ENCODE measurements around the gene OPCML. TPM values are rescaled to one million over a fixed set of nuclear protein-coding genes. Genes with fewer than 3 reads are reported as not detected.

The OPCML gene
- total and polyA plus RNA-seq, 4 donors: 16.6 to 70.3 (median 58.1) TPM

- Histone ChIP-seq H3K27me3 (ENCODE audit: control insufficient read depth, insufficient read depth, low read length) (no peaks in the 10 kb centered on the region), H3K4me3 (ENCODE audit: low read depth, low read length) (no peak overlapping the region), H3K4me1 (ENCODE audit: control insufficient read depth, insufficient read depth, low read length) (peaks cover 13% of the 10 kb centered on the region), H3K9me3 (ENCODE audit: control insufficient read depth, insufficient read depth, low read length) (no peaks in the 10 kb centered on the region), H3K27ac (ENCODE audit: low read depth, low read length) (no peak overlapping the region), H3K36me3 (ENCODE audit: control insufficient read depth, insufficient read depth, low read length) (no peaks in the 10 kb centered on the region)
- DNase-seq (ENCODE audit: low read depth in 4 of 6, low spot score in 6 of 6): no peak
- 92% methylated on average over 2 of the region's 5 CpGs for WGBS (ENCODE audit: insufficient coverage)
These were observed 710.0 kb downstream of the OPCML start for GRCh38 chr11:132822276-132822675.

- DNase-seq (ENCODE audit: low read depth in 4 of 6, low spot score in 6 of 6): peak in 2 of 6 donors; percentile 26 to 78
- Histone ChIP-seq H3K4me1 (ENCODE audit: control insufficient read depth, insufficient read depth, low read length) (peaks cover 13% of the 10 kb centered on the region), H3K27ac (ENCODE audit: low read depth, low read length) (no peak overlapping the region), H3K27me3 (ENCODE audit: control insufficient read depth, insufficient read depth, low read length) (no peaks in the 10 kb centered on the region), H3K4me3 (ENCODE audit: low read depth, low read length) (no peak overlapping the region), H3K36me3 (ENCODE audit: control insufficient read depth, insufficient read depth, low read length) (no peaks in the 10 kb centered on the region), H3K9me3 (ENCODE audit: control insufficient read depth, insufficient read depth, low read length) (no peaks in the 10 kb centered on the region)
- 60% methylated on average over 1 of the region's 4 CpGs for WGBS (ENCODE audit: insufficient coverage)
These were observed 710.8 kb downstream of the OPCML start for GRCh38 chr11:132821499-132821898.

- H3K4me3 ChIP-seq (ENCODE audit: low read depth, low read length): no peak overlapping the region
These were observed 711.3 kb downstream of the OPCML start for GRCh38 chr11:132821014-132821413.

GRCh38 chr11:132818951-132819350 is 713.4 kb downstream of the OPCML start:
- Histone ChIP-seq H3K9me3 (ENCODE audit: control insufficient read depth, insufficient read depth, low read length) (no peaks in the 10 kb centered on the region), H3K27ac (ENCODE audit: low read depth, low read length) (no peak overlapping the region), H3K36me3 (ENCODE audit: control insufficient read depth, insufficient read depth, low read length) (no peaks in the 10 kb centered on the region), H3K4me1 (ENCODE audit: control insufficient read depth, insufficient read depth, low read length) (peaks cover 13% of the 10 kb centered on the region), H3K27me3 (ENCODE audit: control insufficient read depth, insufficient read depth, low read length) (no peaks in the 10 kb centered on the region), H3K4me3 (ENCODE audit: low read depth, low read length) (no peak overlapping the region)
- DNase-seq (ENCODE audit: low read depth in 4 of 6, low spot score in 6 of 6): no peak
- no CpG with 5 or more reads among the region's 1 CpG for WGBS (ENCODE audit: insufficient coverage)

More at GRCh38 chr11:132821014-132821413, 711.3 kb downstream of the OPCML start:
- WGBS (ENCODE audit: insufficient coverage): 43% methylated on average over 1 of the region's 1 CpG
- DNase-seq (ENCODE audit: low read depth in 4 of 6, low spot score in 6 of 6): no peak
- Histone ChIP-seq H3K36me3 (ENCODE audit: control insufficient read depth, insufficient read depth, low read length) (no peaks in the 10 kb centered on the region), H3K4me1 (ENCODE audit: control insufficient read depth, insufficient read depth, low read length) (peaks cover 13% of the 10 kb centered on the region), H3K27me3 (ENCODE audit: control insufficient read depth, insufficient read depth, low read length) (no peaks in the 10 kb centered on the region), H3K9me3 (ENCODE audit: control insufficient read depth, insufficient read depth, low read length) (no peaks in the 10 kb centered on the region), H3K27ac (ENCODE audit: low read depth, low read length) (no peak overlapping the region)

GRCh38 chr11:132817387-132817786 is 714.9 kb downstream of the OPCML start:
- H3K9me3 ChIP-seq (ENCODE audit: control insufficient read depth, insufficient read depth, low read length): no peaks in the 10 kb centered on the region
- WGBS (ENCODE audit: insufficient coverage): no CpG with 5 or more reads among the region's 1 CpG
- no peak overlapping the region for H3K27ac ChIP-seq (ENCODE audit: low read depth, low read length)
- H3K4me1 ChIP-seq (ENCODE audit: control insufficient read depth, insufficient read depth, low read length): peaks cover 13% of the 10 kb centered on the region
- H3K27me3 ChIP-seq (ENCODE audit: control insufficient read depth, insufficient read depth, low read length): no peaks in the 10 kb centered on the region
- no peak for DNase-seq (ENCODE audit: low read depth in 4 of 6, low spot score in 6 of 6)
- no peaks in the 10 kb centered on the region for H3K36me3 ChIP-seq (ENCODE audit: control insufficient read depth, insufficient read depth, low read length)
- no peak overlapping the region for H3K4me3 ChIP-seq (ENCODE audit: low read depth, low read length)

- Histone ChIP-seq H3K36me3 (ENCODE audit: control insufficient read depth, insufficient read depth, low read length) (no peaks in the 10 kb centered on the region), H3K4me1 (ENCODE audit: control insufficient read depth, insufficient read depth, low read length) (no peaks in the 10 kb centered on the region), H3K27ac (ENCODE audit: low read depth, low read length) (no peak overlapping the region), H3K9me3 (ENCODE audit: control insufficient read depth, insufficient read depth, low read length) (no peaks in the 10 kb centered on the region), H3K4me3 (ENCODE audit: low read depth, low read length) (no peak overlapping the region), H3K27me3 (ENCODE audit: control insufficient read depth, insufficient read depth, low read length) (no peaks in the 10 kb centered on the region)
- DNase-seq (ENCODE audit: low read depth in 4 of 6, low spot score in 6 of 6): no peak
- no CpG with 5 or more reads among the region's 2 CpGs for WGBS (ENCODE audit: insufficient coverage)
These were observed 717.9 kb downstream of the OPCML start for GRCh38 chr11:132814410-132814809.

- 93% methylated on average over 2 of the region's 6 CpGs for WGBS (ENCODE audit: insufficient coverage)
- peak in 1 of 6 donors; percentile 37 for DNase-seq (ENCODE audit: low read depth in 4 of 6, low spot score in 6 of 6)
- Histone ChIP-seq H3K9me3 (ENCODE audit: control insufficient read depth, insufficient read depth, low read length) (no peaks in the 10 kb centered on the region), H3K4me3 (ENCODE audit: low read depth, low read length) (no peak overlapping the region), H3K27ac (ENCODE audit: low read depth, low read length) (no peak overlapping the region), H3K27me3 (ENCODE audit: control insufficient read depth, insufficient read depth, low read length) (no peaks in the 10 kb centered on the region), H3K4me1 (ENCODE audit: control insufficient read depth, insufficient read depth, low read length) (no peaks in the 10 kb centered on the region), H3K36me3 (ENCODE audit: control insufficient read depth, insufficient read depth, low read length) (no peaks in the 10 kb centered on the region)
These were observed 720.7 kb downstream of the OPCML start for GRCh38 chr11:132811649-132812048.

GRCh38 chr11:132809070-132809469 is 723.2 kb downstream of the OPCML start:
- no peaks in the 10 kb centered on the region for H3K27me3 ChIP-seq (ENCODE audit: control insufficient read depth, insufficient read depth, low read length)
- peak in 4 of 6 donors; percentile 31 to 91 (median 35) for DNase-seq (ENCODE audit: low read depth in 4 of 6, low spot score in 6 of 6)
- H3K27ac ChIP-seq (ENCODE audit: low read depth, low read length): no peak overlapping the region
- H3K4me3 ChIP-seq (ENCODE audit: low read depth, low read length): no peak overlapping the region
- 80% methylated on average over 2 of the region's 6 CpGs for WGBS (ENCODE audit: insufficient coverage)
- no peaks in the 10 kb centered on the region for H3K36me3 ChIP-seq (ENCODE audit: control insufficient read depth, insufficient read depth, low read length)
- H3K9me3 ChIP-seq (ENCODE audit: control insufficient read depth, insufficient read depth, low read length): no peaks in the 10 kb centered on the region
- H3K4me1 ChIP-seq (ENCODE audit: control insufficient read depth, insufficient read depth, low read length): no peaks in the 10 kb centered on the region

GRCh38 chr11:132804258-132804657 is 728.0 kb downstream of the OPCML start:
- WGBS (ENCODE audit: insufficient coverage): 100% methylated on average over 4 of the region's 4 CpGs
- Histone ChIP-seq H3K27me3 (ENCODE audit: control insufficient read depth, insufficient read depth, low read length) (no peaks in the 10 kb centered on the region), H3K4me3 (ENCODE audit: low read depth, low read length) (no peak overlapping the region), H3K4me1 (ENCODE audit: control insufficient read depth, insufficient read depth, low read length) (no peaks in the 10 kb centered on the region), H3K36me3 (ENCODE audit: control insufficient read depth, insufficient read depth, low read length) (no peaks in the 10 kb centered on the region), H3K27ac (ENCODE audit: low read depth, low read length) (no peak overlapping the region), H3K9me3 (ENCODE audit: control insufficient read depth, insufficient read depth, low read length) (peaks cover 5% of the 10 kb centered on the region)
- peak in 1 of 6 donors; percentile 74 for DNase-seq (ENCODE audit: low read depth in 4 of 6, low spot score in 6 of 6)

GRCh38 chr11:132803436-132803835 is 728.9 kb downstream of the OPCML start:
- no peak for DNase-seq (ENCODE audit: low read depth in 4 of 6, low spot score in 6 of 6)
- H3K27me3 ChIP-seq (ENCODE audit: control insufficient read depth, insufficient read depth, low read length): no peaks in the 10 kb centered on the region
- H3K9me3 ChIP-seq (ENCODE audit: control insufficient read depth, insufficient read depth, low read length): peaks cover 8% of the 10 kb centered on the region
- H3K27ac ChIP-seq (ENCODE audit: low read depth, low read length): no peak overlapping the region
- H3K36me3 ChIP-seq (ENCODE audit: control insufficient read depth, insufficient read depth, low read length): no peaks in the 10 kb centered on the region
- H3K4me1 ChIP-seq (ENCODE audit: control insufficient read depth, insufficient read depth, low read length): no peaks in the 10 kb centered on the region
- no CpG with 5 or more reads among the region's 2 CpGs for WGBS (ENCODE audit: insufficient coverage)
- H3K4me3 ChIP-seq (ENCODE audit: low read depth, low read length): no peak overlapping the region

Measured in spinal cord (tissue), 10 donors.